ENCODE data around the gene MALT1. TPM values are rescaled to one million over a fixed set of nuclear protein-coding genes. Genes with fewer than 3 reads are reported as not detected.
"Not testable (repeated sequence)": the region's sequence is repeated elsewhere in the genome, so short reads cannot be mapped to it uniquely, and the experiment has no call there.

Gene MALT1
- total RNA-seq, 2 donors from 2014 or later = 41.1 to 51.6 TPM

DNA sequence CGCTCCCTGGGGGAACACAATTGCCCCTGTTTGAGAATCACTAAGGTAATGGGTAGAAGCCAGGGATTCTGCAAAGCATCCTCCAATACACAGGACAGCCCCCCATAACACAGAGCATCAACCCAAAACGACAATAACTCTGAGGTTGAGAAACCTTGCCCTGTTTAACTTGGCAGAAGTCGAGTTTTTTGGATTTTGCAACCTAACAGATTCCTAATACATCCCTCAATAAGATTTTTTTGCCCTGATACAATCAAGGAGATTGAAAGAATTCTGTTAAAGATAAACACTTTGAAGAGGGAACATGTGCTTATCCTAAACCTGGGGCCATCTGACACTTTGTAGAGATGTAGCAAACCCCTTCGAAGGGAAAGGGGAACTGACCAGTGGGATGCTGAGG is 100.9 kb downstream of the MALT1 start:
- H3K36me3 ChIP-seq = no peaks in the 10 kb centered on the region
- H3K4me1 ChIP-seq (replicated peaks) = peaks cover 3% of the 10 kb centered on the region
- no peaks in the 10 kb centered on the region for H3K9me3 ChIP-seq
- WGBS = 65% methylated on average over 4 of the region's 4 CpGs
- DNase-seq (ENCODE audit: low spot score) = no peak
- intact Hi-C loops (cut with DNase I) = loop anchor here (2.0 kb wide), 1 partner anchor 289 kb away; no protein-coding TSS in a partner anchor
- H3K27me3 ChIP-seq (replicated peaks; ENCODE audit: insufficient read depth) = no peaks in the 10 kb centered on the region
- peak overlapping the region in 1 of 2 donors; percentile 68 for H3K27ac ChIP-seq
- TF ChIP-seq POLR2AphosphoS5 (IDR thresholded peaks at IDR 0.05) (no peak), POLR2A (IDR thresholded peaks at IDR 0.05) (no peak), CTCF (IDR thresholded peaks at IDR 0.05) (no peak)
- no peak overlapping the region for H3K4me3 ChIP-seq

DNA sequence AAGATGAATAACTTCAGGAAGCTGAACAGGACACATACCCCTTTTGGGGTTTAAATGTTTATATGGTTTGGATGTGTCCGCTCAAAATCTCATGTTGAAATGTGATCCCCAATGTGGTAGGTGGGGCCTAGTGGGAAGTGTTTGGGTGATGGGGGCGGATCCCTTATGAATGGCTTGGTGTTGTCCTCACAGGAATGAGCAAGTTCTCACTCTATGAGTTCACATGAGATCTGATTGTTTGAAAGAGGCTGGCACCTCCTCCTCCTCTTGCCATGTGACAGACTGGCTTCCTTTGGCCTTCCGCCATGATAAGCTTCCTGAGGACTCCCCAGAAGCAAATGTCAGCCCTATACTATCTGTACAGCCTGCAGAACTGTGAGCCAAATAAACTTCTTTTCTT is 104.8 kb downstream of the MALT1 start:
- Histone ChIP-seq H3K27ac (peak overlapping the region; percentile 26 to 95), H3K4me1 (replicated peaks) (peaks cover 8% of the 10 kb centered on the region), H3K36me3 (no peaks in the 10 kb centered on the region), H3K9me3 (no peaks in the 10 kb centered on the region), H3K27me3 (replicated peaks; ENCODE audit: insufficient read depth) (no peaks in the 10 kb centered on the region), H3K4me3 (peak overlapping the region in 1 of 2 donors; percentile 12)
- TF ChIP-seq CTCF (IDR thresholded peaks at IDR 0.05) = no peak
- TF ChIP-seq POLR2AphosphoS5 (IDR thresholded peaks at IDR 0.05) = peak; percentile 13
- DNase-seq (ENCODE audit: low spot score) = no peak
- intact Hi-C loops (cut with DNase I) = no loop called here
- 88% methylated on average over 3 of the region's 3 CpGs for WGBS

DNA sequence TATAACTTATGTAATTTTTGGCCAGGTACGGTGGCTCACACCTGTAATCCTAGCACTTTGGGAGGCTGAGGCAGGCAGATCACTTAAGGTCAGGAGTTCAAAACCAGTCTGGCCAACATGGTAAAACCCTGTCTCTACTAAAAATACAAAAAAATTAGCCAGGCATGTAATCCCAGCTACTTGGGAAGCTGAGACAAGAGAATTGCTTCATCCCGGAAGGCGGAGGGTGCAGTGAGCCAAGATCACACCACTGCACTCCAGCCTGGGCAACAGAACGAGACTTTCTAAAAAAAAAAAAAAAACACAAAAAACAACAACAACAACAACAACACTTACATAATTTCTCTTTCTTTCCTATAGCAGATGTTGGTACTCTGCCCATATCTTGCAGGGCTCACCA is 105.3 kb downstream of the MALT1 start:
- intact Hi-C loops (cut with DNase I); DNase-seq (ENCODE audit: low spot score); H3K9me3 ChIP-seq; H3K27me3 ChIP-seq (replicated peaks; ENCODE audit: insufficient read depth); H3K4me1 ChIP-seq (replicated peaks); H3K36me3 ChIP-seq: not testable (repeated sequence)
- H3K4me3 ChIP-seq = peak overlapping the region in 1 of 2 donors; percentile 25
- 64% methylated on average over 4 of the region's 4 CpGs for WGBS
- H3K27ac ChIP-seq = peak overlapping the region in 1 of 2 donors; percentile 95

DNA sequence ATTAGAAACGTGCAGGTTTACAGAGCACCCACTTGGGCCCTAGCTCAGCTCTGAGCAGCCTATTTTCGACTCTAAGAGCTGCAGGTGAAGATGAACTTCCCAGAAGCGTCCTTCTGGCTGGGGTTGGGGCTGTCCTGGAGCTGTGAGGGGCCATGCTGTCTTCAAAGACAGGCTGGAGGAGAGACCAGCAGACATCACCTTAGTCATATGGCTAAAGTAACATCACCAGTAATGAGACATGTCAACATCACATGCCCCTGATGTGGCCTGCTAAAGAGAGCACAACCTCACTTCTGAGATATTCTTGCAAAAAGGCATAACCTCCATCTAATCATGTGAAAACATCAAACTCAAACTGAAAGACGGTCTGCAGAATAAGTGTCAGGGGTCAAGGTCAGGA is 106.2 kb downstream of the MALT1 start:
- peak overlapping the region in 1 of 2 donors; percentile 25 for H3K4me3 ChIP-seq
- no peaks in the 10 kb centered on the region for H3K36me3 ChIP-seq
- 84% methylated on average over 4 of the region's 4 CpGs for WGBS
- peak overlapping the region; percentile 86 to 95 for H3K27ac ChIP-seq
- TF ChIP-seq POLR2A (IDR thresholded peaks at IDR 0.05) (no peak), CTCF (IDR thresholded peaks at IDR 0.05) (no peak), POLR2AphosphoS5 (IDR thresholded peaks at IDR 0.05) (no peak)
- H3K4me1 ChIP-seq (replicated peaks) = peaks cover 9% of the 10 kb centered on the region
- no peaks in the 10 kb centered on the region for H3K27me3 ChIP-seq (replicated peaks; ENCODE audit: insufficient read depth)
- no peak for DNase-seq (ENCODE audit: low spot score)
- H3K9me3 ChIP-seq = no peaks in the 10 kb centered on the region
- intact Hi-C loops (cut with DNase I) = no loop called here

DNA sequence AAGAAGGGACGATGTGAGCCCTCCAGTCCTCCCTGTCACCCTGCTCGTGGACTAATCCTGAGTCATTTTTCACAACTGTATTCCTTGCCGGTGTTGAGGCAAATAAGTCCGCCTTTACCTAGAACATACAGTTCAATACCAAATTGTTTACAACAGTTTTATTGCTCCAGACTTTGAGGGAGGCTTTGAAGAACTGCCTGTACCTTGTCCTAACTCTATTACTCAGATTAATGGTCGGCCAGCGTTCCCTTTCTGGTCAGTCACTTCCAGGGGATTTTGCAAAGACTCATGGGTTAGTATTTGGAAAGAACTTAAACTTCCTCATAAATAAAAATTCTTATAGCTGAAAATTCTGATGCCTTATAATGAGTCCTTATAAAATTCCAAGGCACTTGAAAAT is 108.3 kb downstream of the MALT1 start:
- H3K9me3 ChIP-seq = no peaks in the 10 kb centered on the region
- no peaks in the 10 kb centered on the region for H3K36me3 ChIP-seq
- H3K4me3 ChIP-seq = peak overlapping the region in 1 of 2 donors; percentile 25
- peaks cover 12% of the 10 kb centered on the region for H3K4me1 ChIP-seq (replicated peaks)
- intact Hi-C loops (cut with DNase I) = loop anchor here (1.0 kb wide), 1 partner anchor 276 kb away; no protein-coding TSS in a partner anchor
- WGBS = 42% methylated on average over 6 of the region's 6 CpGs
- peak; percentile 63 for DNase-seq (ENCODE audit: low spot score)
- H3K27ac ChIP-seq = peak overlapping the region; percentile 86 to 95
- TF ChIP-seq POLR2A (IDR thresholded peaks at IDR 0.05) = no peak
- TF ChIP-seq CTCF (IDR thresholded peaks at IDR 0.05) = peak in 1 of 4 experiments; percentile 14
- peak; percentile 89 for TF ChIP-seq POLR2AphosphoS5 (IDR thresholded peaks at IDR 0.05)
- H3K27me3 ChIP-seq (replicated peaks; ENCODE audit: insufficient read depth) = no peaks in the 10 kb centered on the region
